HG03066 (cell line): ENCODE results near the gene SHISAL2B.
"Not testable (repeated sequence)": the region's sequence is repeated elsewhere in the genome, so short reads cannot be mapped to it uniquely, and the experiment has no call there.

Experiments
- ATAC-seq: cut with Tn5 transposase; IDR thresholded peaks from one replicate; pipeline ENCODE4 v1.9.1; 2021; ENCODE audit warnings: low read depth; ENCODE audit not compliant: unreplicated experiment

Gene SHISAL2B

DNA sequence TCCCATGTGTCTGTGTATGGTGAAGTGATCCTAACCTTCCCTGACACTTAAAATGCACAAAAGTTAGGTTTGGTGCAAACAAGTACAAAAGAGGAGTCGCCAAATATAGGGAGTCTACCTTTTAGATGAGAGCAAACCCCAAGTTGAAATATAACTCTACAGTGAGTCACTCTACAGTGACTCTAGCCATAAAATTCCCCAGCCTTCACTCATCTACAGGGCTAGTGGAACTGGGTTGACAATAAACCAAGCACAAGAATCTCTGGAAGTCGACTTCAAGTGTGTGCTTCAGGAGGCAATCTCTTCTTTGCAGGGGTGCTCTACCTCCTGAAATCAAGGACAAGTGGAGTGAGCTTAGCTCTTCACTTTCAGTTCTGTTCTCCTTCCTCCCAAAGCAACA is 3.3 kb downstream of the SHISAL2B start:
- no peak for ATAC-seq

DNA sequence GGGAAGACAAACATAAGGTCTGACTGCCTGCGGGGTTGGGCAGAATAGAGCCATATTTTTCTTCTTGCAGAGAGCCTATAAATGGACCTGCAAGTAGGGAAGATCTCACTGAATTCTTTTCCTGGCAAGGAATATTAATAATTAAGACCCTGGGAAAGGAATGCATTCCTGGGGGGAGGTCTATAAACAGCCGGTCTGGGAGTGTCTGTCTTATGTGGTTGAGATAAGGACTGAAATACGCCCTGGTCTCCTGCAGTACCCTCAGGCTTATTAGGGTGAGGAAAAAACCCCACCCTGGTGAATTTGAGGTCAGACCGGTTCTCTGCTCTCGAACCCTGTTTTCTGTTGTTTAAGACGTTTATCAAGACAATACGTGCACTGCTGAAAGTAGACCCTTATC is 6.1 kb downstream of the SHISAL2B start:
- ATAC-seq, result not testable (repeated sequence)

DNA sequence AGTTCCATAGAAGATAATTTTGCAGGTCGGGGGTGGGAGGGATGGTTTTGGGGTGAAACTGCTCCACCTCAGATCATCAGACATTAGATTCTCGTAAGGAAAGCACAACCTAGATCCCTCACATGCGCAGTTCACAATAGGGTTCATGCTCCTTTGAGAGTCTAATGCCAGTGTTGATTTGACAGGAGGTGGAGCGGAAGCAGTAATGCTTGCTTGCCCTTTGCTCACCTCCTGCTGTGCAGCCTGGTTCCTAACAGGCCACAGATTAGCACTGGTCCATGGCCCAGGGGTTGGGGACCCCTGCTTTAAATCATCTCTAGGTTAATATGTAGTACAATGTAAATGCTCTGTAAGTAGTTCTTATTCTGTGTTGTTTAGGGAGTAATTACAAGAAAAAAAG is 10.5 kb downstream of the SHISAL2B start:
- ATAC-seq, result no peak

DNA sequence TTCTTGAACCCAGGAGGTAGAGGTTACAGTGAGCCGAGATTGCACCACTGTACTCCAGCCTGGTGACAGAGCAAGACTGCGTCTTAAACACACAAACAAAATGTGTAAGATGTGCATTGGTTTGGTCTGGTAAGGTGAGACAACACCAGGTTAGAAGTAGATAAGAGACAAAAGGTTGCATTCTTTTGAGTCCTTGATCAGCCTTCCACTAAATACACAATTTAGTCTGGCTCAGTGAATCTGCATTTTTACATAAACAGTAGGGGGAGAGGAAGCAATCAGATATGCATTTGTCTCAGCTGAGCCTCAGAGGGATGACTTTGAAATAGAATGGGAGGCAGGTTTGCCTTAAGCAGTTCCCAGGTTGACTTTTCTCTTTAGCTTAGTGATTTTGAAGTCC is 15.8 kb downstream of the SHISAL2B start:
- not testable (repeated sequence) for ATAC-seq

DNA sequence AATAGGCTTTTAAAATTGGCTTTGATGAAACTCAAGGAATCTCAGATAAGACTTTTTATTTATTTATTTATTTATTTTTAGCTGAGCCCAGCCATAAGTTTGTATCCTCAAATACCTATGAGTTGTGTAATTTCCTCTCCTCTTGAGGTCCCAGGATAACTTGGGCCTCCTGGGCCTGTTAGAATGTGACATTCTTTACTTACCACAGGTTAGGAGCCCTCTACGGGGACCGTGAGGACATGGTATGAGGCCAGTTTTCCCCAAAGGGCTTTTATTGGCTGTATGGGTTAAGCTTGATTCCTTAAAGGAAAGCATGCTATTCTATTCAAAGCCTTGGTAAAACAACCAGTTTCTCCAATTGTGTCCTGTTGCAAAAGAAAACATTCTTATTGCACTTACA is 16.9 kb downstream of the SHISAL2B start:
- no peak for ATAC-seq

DNA sequence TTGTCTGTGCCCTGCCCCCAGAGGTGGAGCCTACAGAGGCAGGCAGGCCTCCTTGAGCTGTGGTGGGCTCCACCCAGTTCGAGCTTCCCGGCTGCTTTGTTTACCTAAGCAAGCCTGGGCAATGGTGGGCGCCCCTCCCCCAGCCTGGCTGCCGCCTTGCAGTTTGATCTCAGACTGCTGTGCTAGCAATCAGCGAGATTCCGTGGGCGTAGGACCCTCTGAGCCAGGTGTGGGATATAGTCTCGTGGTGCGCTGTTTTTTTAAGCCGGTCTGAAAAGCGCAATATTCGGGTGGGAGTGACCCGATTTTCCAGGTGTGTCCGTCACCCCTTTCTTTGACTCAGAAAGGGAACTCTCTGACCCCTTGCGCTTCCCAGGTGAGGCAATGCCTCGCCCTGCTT is 24.2 kb downstream of the SHISAL2B start:
- not testable (repeated sequence) for ATAC-seq

DNA sequence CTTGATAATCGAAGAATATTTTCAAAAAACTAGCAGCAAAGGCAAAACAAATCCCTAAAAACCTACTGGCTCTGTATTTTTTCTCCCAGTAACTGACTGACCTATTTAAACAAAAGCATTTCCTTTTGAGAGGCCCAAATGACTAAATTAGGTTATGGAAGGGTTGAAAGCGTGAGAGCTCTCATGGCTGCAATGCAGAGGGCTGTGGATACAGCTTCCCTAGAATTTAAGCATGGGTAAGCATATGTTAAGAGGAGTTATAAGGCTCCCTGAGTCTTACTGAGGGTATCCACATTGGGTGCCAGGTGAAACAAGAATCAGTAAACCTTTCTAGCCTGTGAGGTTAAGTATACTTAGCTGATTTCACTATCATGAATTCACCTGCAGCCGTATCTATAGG is 32.3 kb downstream of the SHISAL2B start:
- no peak for ATAC-seq

DNA sequence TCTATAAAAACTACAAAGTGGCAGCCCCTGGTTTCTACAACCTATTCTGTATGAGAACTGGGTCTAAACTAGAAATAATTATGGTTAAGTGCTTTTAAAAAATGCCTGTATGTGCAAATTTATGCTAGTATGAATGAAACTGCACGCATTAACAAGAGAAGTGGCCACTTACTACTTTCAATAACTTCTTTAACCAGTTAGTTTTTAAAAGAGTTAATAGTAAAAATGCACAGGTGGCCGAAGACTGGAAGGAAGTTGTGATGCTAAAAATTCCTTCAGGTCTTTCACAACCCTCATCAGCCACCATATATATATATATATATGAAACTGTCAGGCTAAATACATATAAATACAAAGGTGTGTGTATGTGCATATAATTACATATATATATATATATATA is 36.8 kb downstream of the SHISAL2B start:
- no peak for ATAC-seq

DNA sequence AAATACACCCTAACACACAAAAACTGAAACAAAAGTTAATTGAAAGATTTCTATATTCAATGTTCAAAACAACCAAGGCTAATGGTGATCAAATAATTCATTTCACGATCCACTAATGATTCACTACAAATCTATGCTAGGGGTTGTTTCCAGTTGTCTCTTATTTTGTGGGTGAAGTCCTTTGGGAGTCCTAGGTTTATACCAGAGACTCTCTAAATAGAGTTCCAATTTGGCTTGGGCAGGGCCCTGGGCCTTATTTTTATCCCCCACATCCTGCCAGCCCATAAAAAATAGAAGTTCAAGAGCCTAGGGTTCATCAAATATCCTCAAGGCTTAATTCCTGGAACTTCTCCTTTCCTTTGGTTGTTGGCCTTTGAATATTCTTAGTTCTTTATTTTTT is 52.1 kb downstream of the SHISAL2B start:
- no peak for ATAC-seq

DNA sequence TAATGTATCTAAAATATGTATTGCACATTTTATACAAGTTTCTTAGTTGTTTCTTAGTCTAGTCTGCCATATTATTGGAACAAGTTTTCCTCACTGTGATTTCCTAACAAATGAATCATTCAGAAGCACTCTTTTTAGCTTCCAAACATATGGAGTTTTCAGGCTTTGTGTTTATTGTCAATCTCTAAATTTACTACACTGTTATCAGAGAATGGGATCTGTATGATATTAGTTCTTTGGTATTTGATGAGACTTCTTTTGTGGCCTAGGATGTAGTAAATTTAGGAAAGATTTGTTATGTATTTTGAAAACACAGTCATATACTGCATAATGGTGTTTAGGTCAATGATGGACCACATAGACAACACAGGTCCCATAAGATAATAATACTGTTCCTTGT is 52.5 kb downstream of the SHISAL2B start:
- ATAC-seq, result no peak

DNA sequence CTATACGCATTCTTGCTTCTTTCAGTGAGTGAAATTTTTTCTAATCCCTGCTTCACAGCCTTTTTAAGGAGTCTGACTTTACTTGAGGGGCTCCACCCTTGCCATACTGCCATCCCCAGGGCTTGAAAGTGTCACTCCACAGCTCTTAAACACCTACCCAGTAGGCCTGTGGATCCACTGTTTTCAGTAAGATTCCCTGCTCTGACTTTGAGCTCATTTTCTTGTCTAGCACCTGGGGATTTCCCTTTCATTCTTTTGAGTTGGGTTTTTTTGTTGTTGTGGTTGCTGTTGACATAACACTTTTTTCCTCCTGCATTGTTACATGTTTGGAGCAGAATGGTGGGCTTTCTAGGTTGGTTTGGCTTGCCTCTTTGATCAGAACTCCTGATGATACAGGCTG is 54.6 kb downstream of the SHISAL2B start:
- no peak for ATAC-seq

DNA sequence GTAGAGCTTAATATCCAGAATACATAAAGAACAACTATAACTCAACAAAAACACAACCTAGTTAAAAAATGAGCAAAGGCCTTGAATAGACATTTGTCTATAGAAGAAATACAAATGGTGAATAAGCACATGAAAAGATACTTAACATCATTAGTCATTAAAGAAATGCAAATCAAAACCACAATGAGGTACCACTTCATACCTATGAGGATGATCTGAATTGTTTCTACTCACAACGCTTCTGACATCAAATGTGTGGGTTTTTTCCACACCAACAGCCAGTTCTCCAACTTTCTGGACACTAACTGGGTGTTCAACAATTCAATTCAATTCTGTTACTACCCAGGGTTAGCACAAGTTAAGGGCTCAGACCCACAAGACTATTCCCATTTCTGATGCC is 56.1 kb downstream of the SHISAL2B start:
- ATAC-seq, result no peak

DNA sequence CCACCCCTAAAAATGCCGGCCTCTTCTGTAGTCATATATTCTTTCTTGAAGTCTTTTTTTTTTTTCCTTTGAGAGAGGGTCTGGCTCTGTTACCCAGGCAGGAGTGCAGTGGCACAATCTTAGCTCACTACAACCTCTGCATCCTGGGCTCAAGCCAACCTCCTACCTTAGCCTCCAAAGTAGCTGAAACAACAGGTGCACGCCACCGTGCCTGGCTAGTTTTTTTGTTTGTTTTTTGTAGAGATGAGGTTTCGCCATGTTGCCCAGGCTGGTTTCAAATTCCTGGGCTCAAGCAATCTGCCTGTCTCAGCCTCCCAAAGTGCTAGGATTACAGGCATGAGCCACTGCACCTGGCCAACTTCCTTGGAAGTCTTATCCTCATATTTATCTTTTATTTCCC is 59.1 kb downstream of the SHISAL2B start:
- ATAC-seq, result no peak

DNA sequence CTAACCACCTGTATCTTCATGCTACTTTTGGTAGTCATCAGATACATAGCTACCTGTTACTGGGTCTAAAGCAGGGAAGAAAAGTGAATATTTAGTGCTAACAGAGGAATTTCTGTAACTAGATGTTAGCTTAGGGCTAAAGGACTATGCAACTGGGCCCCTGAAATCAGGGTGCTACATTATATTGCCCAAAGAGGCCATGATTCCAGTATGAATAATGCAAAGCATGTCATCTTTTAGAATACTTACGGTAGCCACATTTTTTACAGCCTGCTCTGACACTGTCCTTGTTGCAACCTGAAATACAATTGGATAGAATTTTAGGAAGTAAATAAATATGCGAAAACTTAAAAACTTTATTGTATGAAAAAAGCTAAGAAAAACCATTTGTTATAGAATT is 63.8 kb downstream of the SHISAL2B start:
- no peak for ATAC-seq

DNA sequence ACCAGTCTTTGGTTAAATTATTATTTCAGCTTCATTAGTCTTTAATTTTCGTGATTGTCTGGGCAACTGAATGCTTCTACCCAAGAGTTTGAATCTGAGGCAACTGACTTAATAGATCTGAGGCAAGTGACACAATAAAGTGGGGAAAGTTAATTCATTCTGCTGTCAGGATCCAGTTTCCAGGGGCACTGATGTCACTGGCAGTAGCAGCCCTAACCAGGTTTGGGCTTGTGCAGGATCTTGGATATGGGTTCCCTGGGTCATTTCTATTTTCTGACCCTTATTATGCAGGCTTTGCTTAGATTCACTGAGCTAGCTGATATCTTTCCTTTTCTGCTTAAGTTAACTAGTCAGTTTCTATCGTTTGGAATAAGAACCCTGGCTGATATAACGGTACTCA is 68.6 kb downstream of the SHISAL2B start:
- no peak for ATAC-seq

DNA sequence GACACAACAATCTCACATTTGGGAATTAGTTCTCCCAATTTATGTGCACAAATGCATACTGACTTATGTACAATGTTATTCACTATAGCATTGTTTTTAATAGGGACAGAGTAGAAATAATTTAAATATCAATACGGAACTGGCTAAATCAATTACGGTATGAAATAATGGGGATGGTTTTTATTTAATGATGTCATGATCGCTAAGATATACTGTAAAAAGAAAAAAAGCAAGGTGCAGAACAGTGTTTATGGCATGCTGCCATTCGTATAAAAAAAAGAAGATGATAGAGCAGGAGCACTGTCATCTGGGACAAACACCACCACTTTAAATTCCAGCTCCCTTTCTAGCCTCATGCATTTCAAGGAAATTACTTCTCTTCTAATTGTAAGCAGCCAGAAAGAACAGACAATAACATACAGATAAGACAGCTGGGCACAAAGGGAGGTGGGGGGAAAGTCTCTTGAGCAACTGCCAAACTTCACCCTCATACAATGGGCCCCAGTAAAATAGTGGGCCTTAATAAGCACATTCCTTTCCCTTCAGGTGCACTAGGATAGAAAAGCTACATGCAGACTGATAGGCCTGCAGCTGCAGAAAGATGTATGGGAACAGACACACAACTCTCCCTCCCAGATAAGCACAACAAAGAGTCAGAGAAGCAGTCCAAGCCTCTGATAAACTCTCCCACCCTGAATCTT is 69.8 kb downstream of the SHISAL2B start:
- ATAC-seq, result no peak

DNA sequence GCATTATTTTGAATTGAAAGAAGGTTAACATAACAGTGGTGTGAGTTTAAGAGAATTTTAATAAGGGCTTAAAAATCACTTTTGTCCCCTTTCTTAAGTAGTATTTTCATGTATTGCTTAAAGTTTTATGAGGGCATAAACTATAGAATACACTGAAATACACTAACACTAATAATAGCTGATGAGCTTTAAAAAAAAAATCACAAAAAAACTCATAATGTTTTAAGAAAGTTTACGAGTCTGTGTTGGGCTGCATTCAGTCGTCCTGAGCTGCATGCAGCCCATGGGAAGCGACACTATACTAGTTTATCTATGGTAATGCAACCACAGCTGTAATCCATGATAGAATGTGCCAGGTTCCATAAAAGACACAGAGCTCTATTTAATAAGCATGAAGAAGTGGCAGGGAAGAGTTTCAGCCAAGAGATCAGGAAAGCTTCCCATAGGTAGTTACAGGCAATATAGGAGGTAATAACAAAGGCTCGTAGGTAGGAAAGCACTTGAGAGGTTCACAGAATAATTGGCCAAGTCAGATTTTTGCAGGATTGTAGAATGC is 73.7 kb downstream of the SHISAL2B start:
- no peak for ATAC-seq

DNA sequence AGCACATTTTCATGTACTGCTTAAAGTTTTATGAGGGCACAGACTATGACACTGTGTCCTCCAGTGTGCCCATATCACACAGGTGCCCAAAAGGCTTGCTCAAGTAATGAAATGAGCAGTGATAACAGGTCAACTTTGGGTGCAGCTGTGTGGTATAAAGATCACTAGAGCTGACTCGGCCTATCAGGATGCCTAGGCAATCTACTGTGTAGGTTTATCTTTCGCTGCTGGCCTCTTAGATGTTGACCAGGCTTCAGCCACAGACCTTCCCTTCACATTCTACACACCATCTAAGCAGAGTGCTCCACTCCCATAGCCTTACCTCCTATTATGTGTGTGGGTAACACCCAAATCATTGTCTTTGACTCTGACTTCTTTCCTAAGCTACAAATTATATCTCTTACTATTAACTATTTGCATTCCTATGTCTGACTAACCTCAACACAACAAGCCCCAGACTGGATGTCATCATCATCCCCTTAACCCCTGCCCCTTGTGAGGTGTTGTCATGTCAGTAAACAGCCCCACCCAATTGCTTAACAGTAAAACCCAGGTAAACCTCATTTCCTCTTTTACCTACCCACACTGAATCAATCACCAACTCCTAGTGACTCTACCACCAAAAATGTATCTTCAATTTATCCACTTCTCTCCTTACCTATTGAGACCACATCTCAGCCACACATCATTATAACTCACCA is 75.7 kb downstream of the SHISAL2B start:
- no peak for ATAC-seq

DNA sequence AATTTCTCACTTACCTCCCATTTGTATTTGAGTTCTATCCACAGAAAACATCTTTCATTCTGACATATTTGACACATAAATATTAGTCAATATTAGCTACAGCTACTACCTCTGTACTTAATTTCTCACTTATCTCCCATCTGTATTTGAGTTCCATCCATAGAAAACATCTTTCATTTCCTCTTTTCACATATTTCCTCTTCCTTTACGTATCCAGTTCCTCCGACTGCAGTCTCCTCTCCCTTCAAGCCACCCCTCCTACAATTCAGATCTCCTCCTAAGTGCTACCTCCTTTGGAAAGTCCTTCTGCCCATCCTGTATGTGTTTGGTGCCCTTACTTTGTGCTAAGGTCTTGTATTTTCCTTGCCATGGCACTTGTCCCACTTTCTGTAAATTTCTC is 76.6 kb downstream of the SHISAL2B start:
- no peak for ATAC-seq
